SK-N-SH treated with all-trans-retinoic acid at 6 μM for 48 hours (cell line): ENCODE measurements around the gene CHCHD6.

Experiments used
- ATAC-seq: fragments of 200-7000 bp; cut with Tn5 transposase; 3 replicates; pipeline ENCODE4 v1.9.1; 2020; ENCODE audit warnings: mild to moderate bottlenecking, moderate library complexity
- CSDC2 ChIP-seq: fragments of 250-450 bp; sonication (Bioruptor Pico); IDR thresholded peaks from 2 replicates; pipeline ENCODE4 v1.5.0; 2020; ENCODE audit warnings: mild to moderate bottlenecking, moderate library complexity
- ESRRG ChIP-seq: fragments of 250-450 bp; sonication (Bioruptor Pico); IDR thresholded peaks from 2 replicates; pipeline ENCODE4 v1.6.1; 2021; ENCODE audit warnings: mild to moderate bottlenecking
- ISL1 ChIP-seq: fragments of 250-450 bp; sonication (Bioruptor Pico); IDR thresholded peaks from 2 replicates; pipeline ENCODE4 v2.1.2; 2022; ENCODE audit warnings: mild to moderate bottlenecking, moderate library complexity
- PPARA ChIP-seq: fragments of 250-450 bp; sonication (Bioruptor Pico); IDR thresholded peaks from 2 replicates; pipeline ENCODE4 v1.5.0; 2020; ENCODE audit warnings: mild to moderate bottlenecking, borderline replicate concordance
- RARB ChIP-seq: fragments of 250-450 bp; sonication (Bioruptor Pico); IDR thresholded peaks from 2 replicates; pipeline ENCODE4 v1.8.0; 2021; ENCODE audit warnings: mild to moderate bottlenecking, moderate library complexity
- TOX ChIP-seq: fragments of 250-450 bp; sonication (Bioruptor Pico); IDR thresholded peaks from 2 replicates; pipeline ENCODE4 v1.8.0; 2021; ENCODE audit warnings: mild to moderate bottlenecking, moderate library complexity, borderline replicate concordance
- ZFP3 ChIP-seq: fragments of 250-450 bp; sonication (Bioruptor Pico); IDR thresholded peaks from 2 replicates; pipeline ENCODE4 v1.5.0; 2020; ENCODE audit warnings: mild to moderate bottlenecking, moderate library complexity
- ZFP30 ChIP-seq: fragments of 450-650 bp; formaldehyde crosslinking; IDR thresholded peaks from 2 replicates; pipeline ENCODE4 v1.5.0; 2022; ENCODE audit warnings: mild to moderate bottlenecking, moderate library complexity
- ZNF70 ChIP-seq: fragments of 450-650 bp; formaldehyde crosslinking; IDR thresholded peaks from 2 replicates; pipeline ENCODE4 v1.5.0; 2020; ENCODE audit warnings: mild to moderate bottlenecking, moderate library complexity
- ZNF8 ChIP-seq: fragments of 450-650 bp; formaldehyde crosslinking; IDR thresholded peaks from 2 replicates; pipeline ENCODE4 v1.5.0; 2020; ENCODE audit warnings: mild to moderate bottlenecking, moderate library complexity
- TF ChIP-seq, protein P1 (sequence below): fragments of 250-450 bp; sonication (Bioruptor Pico); IDR thresholded peaks from 2 replicates; pipeline ENCODE4 v1.8.0; 2020; ENCODE audit warnings: mild to moderate bottlenecking, moderate library complexity, borderline replicate concordance
- TF ChIP-seq, protein P2 (sequence below): fragments of 250-450 bp; sonication (Bioruptor Pico); IDR thresholded peaks from 2 replicates; pipeline ENCODE4 v1.5.0; 2020; ENCODE audit warnings: mild to moderate bottlenecking, moderate library complexity
- TF ChIP-seq, protein P3 (sequence below): fragments of 250-450 bp; sonication (Bioruptor Pico); IDR thresholded peaks from 2 replicates; pipeline ENCODE4 v1.5.1; 2021; ENCODE audit warnings: mild to moderate bottlenecking, moderate library complexity
- TF ChIP-seq, protein P4 (sequence below): fragments of 250-450 bp; sonication (Bioruptor Pico); IDR thresholded peaks from 2 replicates; pipeline ENCODE4 v1.8.0; 2021; ENCODE audit warnings: low read depth, mild to moderate bottlenecking, moderate library complexity, borderline replicate concordance
- TF ChIP-seq, protein P5 (sequence below): fragments of 250-450 bp; sonication (Bioruptor Pico); IDR thresholded peaks from 2 replicates; pipeline ENCODE4 v1.5.1; 2020; ENCODE audit warnings: low read depth, mild to moderate bottlenecking, moderate library complexity

The CHCHD6 gene

DNA sequence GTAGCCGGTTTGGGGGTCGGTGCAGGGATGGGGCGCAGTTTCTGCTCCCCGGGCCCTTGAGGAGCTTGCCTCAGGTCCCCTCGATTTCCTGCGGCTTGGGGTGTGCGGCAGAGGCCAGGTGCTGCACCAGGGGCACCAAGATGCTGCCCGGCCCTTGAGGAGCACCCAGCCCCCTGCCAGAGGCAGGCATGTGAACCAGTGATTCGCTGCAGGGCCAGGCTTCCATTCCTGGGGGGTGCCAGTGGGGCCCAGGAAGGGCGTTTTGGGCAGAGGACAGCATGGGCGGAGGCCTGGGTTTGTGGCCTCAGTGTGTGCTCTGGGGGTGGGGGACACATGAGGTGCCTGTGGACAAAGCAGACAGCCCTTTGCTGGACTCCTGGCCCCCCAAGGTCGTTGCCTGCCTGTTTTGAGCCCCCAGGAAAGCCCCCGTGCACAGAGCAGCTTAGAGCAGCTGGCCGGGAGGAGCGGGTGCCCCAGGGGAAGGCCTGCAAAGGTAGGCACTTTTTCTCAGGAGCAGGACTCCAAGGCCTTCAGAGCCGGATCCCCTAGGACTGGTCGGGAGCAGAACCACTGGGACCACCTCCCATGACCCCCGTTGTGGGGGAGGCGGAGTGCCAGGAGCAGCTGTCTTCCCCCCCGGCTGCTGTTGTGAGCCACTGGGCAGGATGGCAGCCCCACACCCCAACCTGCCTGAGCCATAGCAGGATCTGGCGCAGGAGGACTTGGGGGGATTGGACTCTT is 280.5 kb downstream of the CHCHD6 start:
- no peak for TF ChIP-seq ZFP30 (CRISPR knock-in tag)
- TF ChIP-seq, protein P1, sequence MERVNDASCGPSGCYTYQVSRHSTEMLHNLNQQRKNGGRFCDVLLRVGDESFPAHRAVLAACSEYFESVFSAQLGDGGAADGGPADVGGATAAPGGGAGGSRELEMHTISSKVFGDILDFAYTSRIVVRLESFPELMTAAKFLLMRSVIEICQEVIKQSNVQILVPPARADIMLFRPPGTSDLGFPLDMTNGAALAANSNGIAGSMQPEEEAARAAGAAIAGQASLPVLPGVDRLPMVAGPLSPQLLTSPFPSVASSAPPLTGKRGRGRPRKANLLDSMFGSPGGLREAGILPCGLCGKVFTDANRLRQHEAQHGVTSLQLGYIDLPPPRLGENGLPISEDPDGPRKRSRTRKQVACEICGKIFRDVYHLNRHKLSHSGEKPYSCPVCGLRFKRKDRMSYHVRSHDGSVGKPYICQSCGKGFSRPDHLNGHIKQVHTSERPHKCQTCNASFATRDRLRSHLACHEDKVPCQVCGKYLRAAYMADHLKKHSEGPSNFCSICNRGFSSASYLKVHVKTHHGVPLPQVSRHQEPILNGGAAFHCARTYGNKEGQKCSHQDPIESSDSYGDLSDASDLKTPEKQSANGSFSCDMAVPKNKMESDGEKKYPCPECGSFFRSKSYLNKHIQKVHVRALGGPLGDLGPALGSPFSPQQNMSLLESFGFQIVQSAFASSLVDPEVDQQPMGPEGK (CRISPR knock-in tag): no peak
- TF ChIP-seq, protein P2, sequence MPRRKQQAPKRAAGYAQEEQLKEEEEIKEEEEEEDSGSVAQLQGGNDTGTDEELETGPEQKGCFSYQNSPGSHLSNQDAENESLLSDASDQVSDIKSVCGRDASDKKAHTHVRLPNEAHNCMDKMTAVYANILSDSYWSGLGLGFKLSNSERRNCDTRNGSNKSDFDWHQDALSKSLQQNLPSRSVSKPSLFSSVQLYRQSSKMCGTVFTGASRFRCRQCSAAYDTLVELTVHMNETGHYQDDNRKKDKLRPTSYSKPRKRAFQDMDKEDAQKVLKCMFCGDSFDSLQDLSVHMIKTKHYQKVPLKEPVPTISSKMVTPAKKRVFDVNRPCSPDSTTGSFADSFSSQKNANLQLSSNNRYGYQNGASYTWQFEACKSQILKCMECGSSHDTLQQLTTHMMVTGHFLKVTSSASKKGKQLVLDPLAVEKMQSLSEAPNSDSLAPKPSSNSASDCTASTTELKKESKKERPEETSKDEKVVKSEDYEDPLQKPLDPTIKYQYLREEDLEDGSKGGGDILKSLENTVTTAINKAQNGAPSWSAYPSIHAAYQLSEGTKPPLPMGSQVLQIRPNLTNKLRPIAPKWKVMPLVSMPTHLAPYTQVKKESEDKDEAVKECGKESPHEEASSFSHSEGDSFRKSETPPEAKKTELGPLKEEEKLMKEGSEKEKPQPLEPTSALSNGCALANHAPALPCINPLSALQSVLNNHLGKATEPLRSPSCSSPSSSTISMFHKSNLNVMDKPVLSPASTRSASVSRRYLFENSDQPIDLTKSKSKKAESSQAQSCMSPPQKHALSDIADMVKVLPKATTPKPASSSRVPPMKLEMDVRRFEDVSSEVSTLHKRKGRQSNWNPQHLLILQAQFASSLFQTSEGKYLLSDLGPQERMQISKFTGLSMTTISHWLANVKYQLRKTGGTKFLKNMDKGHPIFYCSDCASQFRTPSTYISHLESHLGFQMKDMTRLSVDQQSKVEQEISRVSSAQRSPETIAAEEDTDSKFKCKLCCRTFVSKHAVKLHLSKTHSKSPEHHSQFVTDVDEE (CRISPR knock-in tag): no peak
- TF ChIP-seq, protein P3, sequence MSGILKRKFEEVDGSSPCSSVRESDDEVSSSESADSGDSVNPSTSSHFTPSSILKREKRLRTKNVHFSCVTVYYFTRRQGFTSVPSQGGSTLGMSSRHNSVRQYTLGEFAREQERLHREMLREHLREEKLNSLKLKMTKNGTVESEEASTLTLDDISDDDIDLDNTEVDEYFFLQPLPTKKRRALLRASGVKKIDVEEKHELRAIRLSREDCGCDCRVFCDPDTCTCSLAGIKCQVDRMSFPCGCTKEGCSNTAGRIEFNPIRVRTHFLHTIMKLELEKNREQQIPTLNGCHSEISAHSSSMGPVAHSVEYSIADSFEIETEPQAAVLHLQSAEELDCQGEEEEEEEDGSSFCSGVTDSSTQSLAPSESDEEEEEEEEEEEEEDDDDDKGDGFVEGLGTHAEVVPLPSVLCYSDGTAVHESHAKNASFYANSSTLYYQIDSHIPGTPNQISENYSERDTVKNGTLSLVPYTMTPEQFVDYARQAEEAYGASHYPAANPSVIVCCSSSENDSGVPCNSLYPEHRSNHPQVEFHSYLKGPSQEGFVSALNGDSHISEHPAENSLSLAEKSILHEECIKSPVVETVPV (CRISPR knock-in tag): no peak
- TF ChIP-seq CSDC2: no peak
- TF ChIP-seq ISL1 (CRISPR knock-in tag): no peak
- no peak for TF ChIP-seq PPARA (CRISPR knock-in tag)
- TF ChIP-seq, protein P4, sequence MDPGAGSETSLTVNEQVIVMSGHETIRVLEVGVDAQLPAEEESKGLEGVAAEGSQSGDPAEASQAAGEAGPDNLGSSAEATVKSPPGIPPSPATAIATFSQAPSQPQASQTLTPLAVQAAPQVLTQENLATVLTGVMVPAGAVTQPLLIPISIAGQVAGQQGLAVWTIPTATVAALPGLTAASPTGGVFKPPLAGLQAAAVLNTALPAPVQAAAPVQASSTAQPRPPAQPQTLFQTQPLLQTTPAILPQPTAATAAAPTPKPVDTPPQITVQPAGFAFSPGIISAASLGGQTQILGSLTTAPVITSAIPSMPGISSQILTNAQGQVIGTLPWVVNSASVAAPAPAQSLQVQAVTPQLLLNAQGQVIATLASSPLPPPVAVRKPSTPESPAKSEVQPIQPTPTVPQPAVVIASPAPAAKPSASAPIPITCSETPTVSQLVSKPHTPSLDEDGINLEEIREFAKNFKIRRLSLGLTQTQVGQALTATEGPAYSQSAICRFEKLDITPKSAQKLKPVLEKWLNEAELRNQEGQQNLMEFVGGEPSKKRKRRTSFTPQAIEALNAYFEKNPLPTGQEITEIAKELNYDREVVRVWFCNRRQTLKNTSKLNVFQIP (CRISPR knock-in tag): no peak
- no peak for TF ChIP-seq ZNF70 (CRISPR knock-in tag)
- TF ChIP-seq, all 23 proteins: peak for 0
- no peak; the same call in 2 of the 3 replicates for ATAC-seq

DNA sequence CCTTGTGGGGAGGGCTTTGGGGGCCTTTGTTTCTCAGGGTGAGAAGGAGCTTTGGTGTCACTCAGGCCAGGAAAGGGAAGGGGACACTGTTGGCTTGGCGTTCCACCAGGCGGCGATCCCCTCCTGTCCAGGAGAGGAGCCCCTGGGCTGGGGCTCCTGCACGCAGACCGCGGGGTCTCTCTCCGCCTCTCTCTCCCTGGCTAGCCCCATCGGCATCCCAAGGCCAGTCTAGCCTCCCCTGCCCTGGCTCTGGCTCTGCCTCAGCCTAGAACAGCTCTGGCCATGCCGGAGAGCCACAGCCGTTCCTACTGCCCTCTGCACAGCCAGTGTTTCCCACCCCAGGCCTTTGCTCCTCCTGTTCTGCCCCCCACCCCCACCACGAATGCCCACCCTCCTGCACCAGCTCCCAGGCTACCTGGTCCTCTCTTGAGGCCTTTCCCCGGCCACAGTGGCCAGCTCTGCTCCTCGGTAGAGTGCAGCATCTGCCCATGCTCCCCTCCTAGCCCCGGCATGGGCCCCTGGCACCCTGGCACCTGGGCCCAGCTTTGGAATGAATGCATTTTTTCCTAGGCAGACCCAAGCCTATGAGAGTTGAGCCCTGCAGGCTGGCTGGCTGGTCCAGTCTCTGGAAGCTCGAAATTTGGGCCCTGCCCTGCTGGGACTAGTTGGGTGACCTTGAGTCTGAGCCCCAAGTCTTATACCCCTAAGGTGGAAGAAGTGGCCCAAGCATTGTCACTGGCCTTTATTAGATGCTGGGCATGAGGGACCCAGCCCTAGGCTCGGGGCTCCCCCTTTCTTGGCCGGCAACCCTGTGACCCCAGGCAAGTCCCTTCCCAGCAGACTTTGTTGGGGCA is 281.3 kb downstream of the CHCHD6 start:
- ATAC-seq: no peak
- TF ChIP-seq CSDC2: no peak
- no peak for TF ChIP-seq RARB
- TF ChIP-seq ISL1 (CRISPR knock-in tag): no peak
- TF ChIP-seq, protein P2 (CRISPR knock-in tag): no peak
- TF ChIP-seq PPARA (CRISPR knock-in tag): no peak
- TF ChIP-seq ESRRG: no peak
- TF ChIP-seq TOX (CRISPR knock-in tag): no peak
- TF ChIP-seq, protein P3 (CRISPR knock-in tag): no peak
- TF ChIP-seq, protein P5, sequence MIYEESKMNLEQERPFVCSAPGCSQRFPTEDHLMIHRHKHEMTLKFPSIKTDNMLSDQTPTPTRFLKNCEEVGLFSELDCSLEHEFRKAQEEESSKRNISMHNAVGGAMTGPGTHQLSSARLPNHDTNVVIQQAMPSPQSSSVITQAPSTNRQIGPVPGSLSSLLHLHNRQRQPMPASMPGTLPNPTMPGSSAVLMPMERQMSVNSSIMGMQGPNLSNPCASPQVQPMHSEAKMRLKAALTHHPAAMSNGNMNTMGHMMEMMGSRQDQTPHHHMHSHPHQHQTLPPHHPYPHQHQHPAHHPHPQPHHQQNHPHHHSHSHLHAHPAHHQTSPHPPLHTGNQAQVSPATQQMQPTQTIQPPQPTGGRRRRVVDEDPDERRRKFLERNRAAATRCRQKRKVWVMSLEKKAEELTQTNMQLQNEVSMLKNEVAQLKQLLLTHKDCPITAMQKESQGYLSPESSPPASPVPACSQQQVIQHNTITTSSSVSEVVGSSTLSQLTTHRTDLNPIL (CRISPR knock-in tag): no peak
- TF ChIP-seq ZNF8 (CRISPR knock-in tag): no peak
- TF ChIP-seq ZFP3 (CRISPR knock-in tag): no peak
